OCI-LY7 (cell line): ENCODE results near the gene CACNG5.

Experiments used
- EZH2phosphoT487 ChIP-seq: fragments of 200-600 bp; sonication (generic); IDR thresholded peaks from 2 replicates; pipeline ENCODE4 v1.6.1; 2018; ENCODE audit warnings: low read depth, borderline replicate concordance, mild to moderate bottlenecking, mixed run types, antibody characterized with exemption, low read length, moderate library complexity, mixed read lengths
- TF ChIP-seq, protein P1 (sequence below): fragments of 200-600 bp; sonication (generic); conservative IDR thresholded peaks from 2 replicates; pipeline ENCODE4 v1.5.1; 2014; ENCODE audit warnings: mild to moderate bottlenecking, antibody characterized with exemption, low read length, moderate library complexity, mixed read lengths

DNA sequence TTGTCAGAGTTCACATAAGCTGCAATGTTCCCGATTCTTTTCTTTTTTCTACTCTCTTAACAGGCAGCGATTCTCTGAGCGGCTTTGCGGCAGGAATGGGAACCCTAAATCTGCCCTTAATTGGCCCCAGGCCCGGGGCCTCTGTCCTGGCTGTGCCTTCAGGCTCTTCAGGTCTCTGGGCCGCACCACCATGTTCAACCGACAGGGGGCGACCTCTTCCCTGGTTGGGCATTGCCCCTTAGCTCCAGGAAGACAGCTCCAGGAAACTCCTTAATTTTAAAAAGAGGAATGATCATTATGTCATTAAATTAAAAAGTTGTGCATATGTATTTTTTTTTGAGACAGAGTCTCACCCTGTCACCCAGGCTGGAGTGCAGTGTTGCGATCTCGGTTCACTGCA, 20.3 kb downstream of the CACNG5 start:
- no peak for TF ChIP-seq EZH2phosphoT487
- TF ChIP-seq, protein P1, sequence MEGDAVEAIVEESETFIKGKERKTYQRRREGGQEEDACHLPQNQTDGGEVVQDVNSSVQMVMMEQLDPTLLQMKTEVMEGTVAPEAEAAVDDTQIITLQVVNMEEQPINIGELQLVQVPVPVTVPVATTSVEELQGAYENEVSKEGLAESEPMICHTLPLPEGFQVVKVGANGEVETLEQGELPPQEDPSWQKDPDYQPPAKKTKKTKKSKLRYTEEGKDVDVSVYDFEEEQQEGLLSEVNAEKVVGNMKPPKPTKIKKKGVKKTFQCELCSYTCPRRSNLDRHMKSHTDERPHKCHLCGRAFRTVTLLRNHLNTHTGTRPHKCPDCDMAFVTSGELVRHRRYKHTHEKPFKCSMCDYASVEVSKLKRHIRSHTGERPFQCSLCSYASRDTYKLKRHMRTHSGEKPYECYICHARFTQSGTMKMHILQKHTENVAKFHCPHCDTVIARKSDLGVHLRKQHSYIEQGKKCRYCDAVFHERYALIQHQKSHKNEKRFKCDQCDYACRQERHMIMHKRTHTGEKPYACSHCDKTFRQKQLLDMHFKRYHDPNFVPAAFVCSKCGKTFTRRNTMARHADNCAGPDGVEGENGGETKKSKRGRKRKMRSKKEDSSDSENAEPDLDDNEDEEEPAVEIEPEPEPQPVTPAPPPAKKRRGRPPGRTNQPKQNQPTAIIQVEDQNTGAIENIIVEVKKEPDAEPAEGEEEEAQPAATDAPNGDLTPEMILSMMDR: peak; percentile 66
